Esophagus squamous epithelium (tissue), 4 donors: ENCODE results near the gene RAP1A.

ENCODE experiments used
- POLR2A ChIP-seq, 4 donors: fragments of 450-650 bp; IDR thresholded peaks; one replicate each; pipeline ENCODE4 v1.6.1; 2017; ENCODE audit warnings: antibody characterized with exemption in 4 of 4, mild to moderate bottlenecking in 4 of 4, moderate library complexity in 3 of 4
- TF ChIP-seq, protein P1 (sequence below), 6 experiments: fragments of 450-650 bp in 4 of 6; fragments of 200-600 bp in 2 of 6; sonication (generic) in 2 of 6; IDR thresholded peaks; one replicate each; pipeline ENCODE4 v1.5.1; 2016 to 2019; ENCODE audit warnings: antibody characterized with exemption in 6 of 6, mild to moderate bottlenecking in 4 of 6, moderate library complexity in 4 of 6

GRCh38 chr1:111635324-111636009, 15.9 kb downstream of the RAP1A start:
- no peak for TF ChIP-seq POLR2A (IDR thresholded peaks at IDR 0.05)
- TF ChIP-seq, protein P1, sequence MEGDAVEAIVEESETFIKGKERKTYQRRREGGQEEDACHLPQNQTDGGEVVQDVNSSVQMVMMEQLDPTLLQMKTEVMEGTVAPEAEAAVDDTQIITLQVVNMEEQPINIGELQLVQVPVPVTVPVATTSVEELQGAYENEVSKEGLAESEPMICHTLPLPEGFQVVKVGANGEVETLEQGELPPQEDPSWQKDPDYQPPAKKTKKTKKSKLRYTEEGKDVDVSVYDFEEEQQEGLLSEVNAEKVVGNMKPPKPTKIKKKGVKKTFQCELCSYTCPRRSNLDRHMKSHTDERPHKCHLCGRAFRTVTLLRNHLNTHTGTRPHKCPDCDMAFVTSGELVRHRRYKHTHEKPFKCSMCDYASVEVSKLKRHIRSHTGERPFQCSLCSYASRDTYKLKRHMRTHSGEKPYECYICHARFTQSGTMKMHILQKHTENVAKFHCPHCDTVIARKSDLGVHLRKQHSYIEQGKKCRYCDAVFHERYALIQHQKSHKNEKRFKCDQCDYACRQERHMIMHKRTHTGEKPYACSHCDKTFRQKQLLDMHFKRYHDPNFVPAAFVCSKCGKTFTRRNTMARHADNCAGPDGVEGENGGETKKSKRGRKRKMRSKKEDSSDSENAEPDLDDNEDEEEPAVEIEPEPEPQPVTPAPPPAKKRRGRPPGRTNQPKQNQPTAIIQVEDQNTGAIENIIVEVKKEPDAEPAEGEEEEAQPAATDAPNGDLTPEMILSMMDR (IDR thresholded peaks at IDR 0.05): no peak
